GM19438 (cell line): Measurements from ENCODE around the gene TRIP13.

Source experiments
- ATAC-seq: cut with Tn5 transposase; IDR thresholded peaks from one replicate; pipeline ENCODE4 v1.9.1; 2021; ENCODE audit warnings: low read depth; ENCODE audit not compliant: unreplicated experiment

The TRIP13 gene

DNA sequence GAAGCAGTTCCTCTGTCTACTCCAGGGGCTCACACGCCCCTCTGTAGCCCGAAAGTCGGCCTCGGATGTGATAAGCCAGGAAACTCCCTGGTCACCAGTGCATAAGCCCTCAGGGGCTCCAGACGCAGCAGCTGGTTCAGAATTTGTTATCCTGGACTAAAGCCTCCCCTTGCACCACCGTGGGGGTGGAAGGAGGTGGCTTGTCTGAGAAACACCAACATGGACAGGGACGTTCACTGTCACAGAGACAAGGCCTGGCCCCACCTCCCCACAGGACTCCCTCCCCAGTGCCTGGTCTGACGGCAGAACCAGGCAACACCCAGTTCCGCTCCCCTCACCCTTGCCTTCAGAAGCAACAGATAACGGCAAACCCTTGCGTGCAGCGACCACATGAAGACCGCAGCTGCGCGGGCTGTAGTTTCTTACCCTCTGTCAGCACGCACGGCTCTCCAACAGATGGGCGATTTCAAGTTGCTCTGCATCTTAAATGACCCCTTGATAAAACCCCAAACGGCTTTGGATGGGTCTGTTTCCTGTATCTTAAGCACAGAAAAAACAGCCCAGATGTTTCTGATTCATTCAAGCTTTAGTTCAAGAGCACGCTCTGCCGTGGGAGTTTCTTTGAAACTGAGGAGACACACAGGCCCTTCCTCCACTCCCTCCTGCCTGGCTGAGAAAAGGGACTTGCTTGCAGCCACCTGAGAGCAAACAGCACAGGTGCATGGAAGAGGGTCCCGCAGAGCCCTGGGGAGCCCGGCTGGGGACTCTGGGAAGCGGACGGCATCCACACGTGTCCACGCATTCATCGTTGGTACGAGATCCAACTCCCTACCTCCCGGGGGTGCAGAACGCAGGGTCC lies 71.2 kb downstream of the TRIP13 start:
- ATAC-seq = peak; percentile 89

DNA sequence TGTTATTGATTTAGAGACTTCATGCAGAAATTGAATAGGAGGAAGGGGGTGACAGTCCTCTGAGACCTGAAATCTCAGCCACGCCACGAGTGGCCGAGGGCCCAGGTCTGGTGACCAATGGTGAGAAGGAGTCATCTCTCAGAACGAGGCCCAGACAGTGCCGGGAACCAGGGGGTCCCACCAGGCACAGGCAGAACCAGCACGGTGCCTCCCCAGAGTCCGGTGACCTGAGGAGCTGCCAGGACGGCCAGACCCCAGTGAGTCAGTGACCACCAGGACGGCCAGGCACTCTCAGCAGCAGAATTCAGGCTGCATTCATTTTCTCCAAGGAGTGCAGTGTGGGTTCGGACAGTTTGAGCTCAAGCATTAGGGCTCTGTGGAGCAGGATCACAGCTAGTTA lies 72.1 kb downstream of the TRIP13 start:
- no peak for ATAC-seq

DNA sequence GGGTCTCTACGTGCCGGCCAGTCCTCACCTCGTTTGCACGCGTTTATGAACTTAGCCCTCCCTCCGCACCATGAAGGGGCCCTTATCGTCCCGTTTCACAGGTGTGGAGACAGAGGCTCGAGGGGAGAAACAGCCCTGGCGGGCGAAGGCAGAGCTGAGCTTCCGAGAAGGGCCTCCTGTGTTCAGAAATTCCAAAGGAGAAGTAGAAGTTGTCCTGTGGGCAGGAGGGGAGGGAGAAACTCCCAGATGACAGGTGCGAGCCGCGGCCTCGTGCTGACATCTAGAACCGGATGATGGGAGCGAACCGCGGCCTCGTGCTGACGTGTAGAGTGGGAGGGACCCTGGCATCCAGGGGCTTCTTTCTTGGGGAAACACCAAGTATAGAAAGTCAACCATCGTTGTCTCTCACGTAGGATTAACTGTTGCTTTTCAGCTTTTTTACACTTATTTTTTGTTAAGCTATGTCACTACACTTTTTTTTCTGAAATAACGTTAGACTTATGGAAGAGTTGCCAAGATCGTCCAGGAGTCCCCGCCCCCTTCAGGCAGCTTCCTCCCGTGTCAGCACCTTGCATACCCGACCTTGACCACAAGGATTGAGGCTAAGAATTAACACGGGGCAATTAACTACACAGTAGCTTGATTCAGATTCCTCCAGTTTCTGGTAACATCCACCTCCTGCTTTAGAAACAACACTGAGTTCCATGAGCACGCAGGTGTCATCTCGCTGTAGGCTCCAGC lies 73.1 kb downstream of the TRIP13 start:
- no peak for ATAC-seq

DNA sequence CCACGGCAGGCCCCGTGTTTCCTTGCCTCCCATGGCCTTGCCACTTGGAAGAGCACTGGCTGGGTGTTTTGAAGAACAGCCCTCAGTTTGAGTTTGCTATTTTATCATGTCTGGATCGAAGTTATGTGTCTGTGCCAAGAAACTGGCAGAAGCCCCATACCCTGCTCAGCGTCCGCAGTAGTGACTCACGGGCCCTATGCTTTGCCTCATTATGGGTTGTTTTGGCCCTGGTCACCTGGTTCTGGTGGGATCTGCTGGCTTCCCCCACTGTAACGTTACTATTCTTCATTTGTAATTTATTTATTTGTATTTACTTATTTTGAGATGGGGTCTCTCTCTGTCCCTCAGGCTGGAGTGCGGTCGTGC lies 73.6 kb downstream of the TRIP13 start:
- no peak for ATAC-seq

DNA sequence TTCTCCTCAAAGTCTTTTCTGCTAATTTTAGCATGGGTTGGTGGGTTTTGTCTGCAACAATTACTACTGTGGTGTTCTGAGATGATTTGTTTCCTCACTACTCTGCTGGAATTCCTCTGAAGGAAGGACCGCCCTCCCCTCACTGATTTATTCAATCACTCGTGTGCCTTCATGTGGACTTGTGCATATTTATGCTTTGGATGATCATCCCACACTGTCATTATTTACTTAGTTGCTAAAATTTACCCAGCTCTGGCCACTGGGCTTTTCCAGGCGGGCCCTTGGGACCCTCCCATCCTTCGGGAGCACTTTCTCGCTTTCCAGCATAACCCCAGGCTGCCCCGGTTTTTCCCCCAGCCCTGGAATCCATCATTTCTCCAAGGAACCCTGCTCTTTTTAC lies 74.3 kb downstream of the TRIP13 start:
- ATAC-seq = no peak
